Ovary (tissue), 9 donors: ENCODE measurements around the gene ADGRV1. TPM values are rescaled to one million over a fixed set of nuclear protein-coding genes. Genes with fewer than 3 reads are reported as not detected.

Experiments
- DNase-seq, 5 donors: peaks; one replicate each; pipeline ENCODE4 v3.0.0-alpha.2; 2019 to 2020
- H3K27ac ChIP-seq, 2 donors: fragments of 200-600 bp; one replicate each; pipeline versions ENCODE4 v1.5.1 to v1.8.0; 2019 to 2022
- H3K27me3 ChIP-seq: fragments of 200-600 bp; one replicate; pipeline ENCODE4 v1.8.0; 2022
- H3K36me3 ChIP-seq: fragments of 200-600 bp; sonication (generic); one replicate; pipeline ENCODE4 v1.5.1; 2019
- H3K4me1 ChIP-seq: one replicate; pipeline ENCODE4 v1.8.1; 2013; ENCODE audit warnings: mild to moderate bottlenecking, moderate library complexity; ENCODE audit not compliant: insufficient read depth
- H3K4me3 ChIP-seq: fragments of 200-600 bp; sonication (generic); one replicate; pipeline ENCODE4 v1.5.1; 2017
- H3K9me3 ChIP-seq, 2 donors: fragments of 200-600 bp in 1 of 2; sonication (generic) in 1 of 2; one replicate each; pipeline versions ENCODE4 v1.5.1 to v1.8.1; 2013 to 2019; ENCODE audit warnings: mild to moderate bottlenecking in 1 of 2, moderate library complexity in 1 of 2
- EP300 ChIP-seq: sonication (generic); formaldehyde crosslinking; IDR thresholded peaks from one replicate; pipeline ENCODE4 v1.6.1; 2017; ENCODE audit warnings: antibody characterized with exemption
- POLR2A ChIP-seq: fragments of 450-650 bp; IDR thresholded peaks from one replicate; pipeline ENCODE4 v1.6.1; 2017; ENCODE audit warnings: antibody characterized with exemption, mild to moderate bottlenecking, moderate library complexity
- WGBS, 3 donors: extraction: QIAGEN DNeasy Blood & Tissue Kit in 1 of 3; methylation state at CpG; one replicate each; pipeline versions ENCODE4 v1.1.5 to v1.1.7; 2013 to 2017; 5-methylcytosine and 5-hydroxymethylcytosine counted together
- intact Hi-C, 4 donors: fragments of 100-400 bp; cut with DNase I; formaldehyde crosslinking; loops; one replicate each; pipeline versions ENCODE4 v1.11.0 to v1.15.1; 2022 to 2023
- polyA plus RNA-seq, 2 donors: library from polyadenylated mRNA; stranded (reverse); fragments of 200-250 nt in 1 of 2; fragments of 350-450 nt in 1 of 2; fragmentation: Illumina TruSeq in 1 of 2; extraction: RNeasy Lipid Tissue Mini Kit (QIAGEN cat#74804) in 1 of 2; gene quantifications; one replicate each; pipeline ENCODE4 v1.2.3, GENCODE V29; 2013 to 2014
- total RNA-seq, 7 donors: library from RNA; depleted of rRNA in 2 of 7; stranded (reverse); fragments of >200 nt in 2 of 7; fragmentation: NEBNext Ultra II Directional in 3 of 7; extraction: Animal tissue kit (Norgen Biotek cat#: 25700) in 3 of 7; gene quantifications; one replicate each; pipeline versions ENCODE4 v1.1.0 to v1.2.4, GENCODE V29; 2016 to 2023
- TF ChIP-seq, protein P1 (sequence below), 3 donors: fragments of 450-650 bp in 2 of 3; fragments of 200-600 bp in 1 of 3; IDR thresholded peaks; one replicate each; pipeline versions ENCODE4 v1.5.1 to v1.8.0; 2016 to 2022; ENCODE audit warnings: antibody characterized with exemption in 3 of 3, mild to moderate bottlenecking in 1 of 3
- donor health status: DM: no; HTN: no; CAD: no; lungs with moderate emphysema.
- donor health status: DM: no; HTN: no; CAD: no.
- donor health status: Bipolar disorder and iron deficiency.
- donor health status: DM: yes; HTN: yes; CAD: no.
- donor health status: DM: no; HTN: no; CAD: no.
- donor health status: DM: yes; HTN: yes; CAD: no.

The ADGRV1 gene
- total and polyA plus RNA-seq, 9 donors = 0.21 to 2.7 (median 1.1) TPM

- Histone ChIP-seq H3K27ac (no peak overlapping the region), H3K36me3 (no peaks in the 10 kb centered on the region), H3K9me3 (no peaks in the 10 kb centered on the region), H3K27me3 (no peaks in the 10 kb centered on the region), H3K4me1 (no peaks in the 10 kb centered on the region), H3K4me3 (no peak overlapping the region)
- DNase-seq = no peak
- TF ChIP-seq EP300 (no peak), POLR2A (no peak)
- TF ChIP-seq, protein P1, sequence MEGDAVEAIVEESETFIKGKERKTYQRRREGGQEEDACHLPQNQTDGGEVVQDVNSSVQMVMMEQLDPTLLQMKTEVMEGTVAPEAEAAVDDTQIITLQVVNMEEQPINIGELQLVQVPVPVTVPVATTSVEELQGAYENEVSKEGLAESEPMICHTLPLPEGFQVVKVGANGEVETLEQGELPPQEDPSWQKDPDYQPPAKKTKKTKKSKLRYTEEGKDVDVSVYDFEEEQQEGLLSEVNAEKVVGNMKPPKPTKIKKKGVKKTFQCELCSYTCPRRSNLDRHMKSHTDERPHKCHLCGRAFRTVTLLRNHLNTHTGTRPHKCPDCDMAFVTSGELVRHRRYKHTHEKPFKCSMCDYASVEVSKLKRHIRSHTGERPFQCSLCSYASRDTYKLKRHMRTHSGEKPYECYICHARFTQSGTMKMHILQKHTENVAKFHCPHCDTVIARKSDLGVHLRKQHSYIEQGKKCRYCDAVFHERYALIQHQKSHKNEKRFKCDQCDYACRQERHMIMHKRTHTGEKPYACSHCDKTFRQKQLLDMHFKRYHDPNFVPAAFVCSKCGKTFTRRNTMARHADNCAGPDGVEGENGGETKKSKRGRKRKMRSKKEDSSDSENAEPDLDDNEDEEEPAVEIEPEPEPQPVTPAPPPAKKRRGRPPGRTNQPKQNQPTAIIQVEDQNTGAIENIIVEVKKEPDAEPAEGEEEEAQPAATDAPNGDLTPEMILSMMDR (IDR thresholded peaks at IDR 0.05) = no peak
- intact Hi-C loops = no loop called here
Observed at GRCh38 chr5:90962481-90962880, 403.9 kb downstream of the ADGRV1 start.

DNA sequence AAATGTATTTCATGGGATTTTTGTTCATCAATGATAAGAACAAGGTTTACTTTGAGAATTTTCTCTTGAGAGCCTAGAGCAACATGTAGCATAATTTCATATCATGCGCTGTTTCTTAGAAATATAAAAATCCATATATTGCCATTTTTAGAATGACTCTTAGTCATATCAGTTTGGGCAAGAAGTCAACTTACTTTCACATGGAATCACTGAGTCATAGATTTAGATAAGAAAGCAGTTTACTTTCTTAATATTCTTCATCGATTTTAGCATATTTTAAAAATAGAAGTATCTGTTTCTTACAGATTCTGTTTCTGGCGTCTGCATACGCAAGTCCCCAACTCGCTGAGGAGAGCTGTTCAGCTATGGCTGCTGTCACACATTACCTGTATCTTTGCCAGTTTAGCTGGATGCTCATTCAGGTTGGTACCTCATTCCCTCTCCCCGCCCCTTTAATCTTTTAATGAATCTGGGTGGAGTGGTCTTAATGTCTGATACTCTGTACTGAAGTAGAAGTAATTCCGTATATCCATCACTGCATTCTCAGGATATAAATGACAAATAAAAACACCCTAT, 406.6 kb downstream of the ADGRV1 start:
- no peak for DNase-seq
- no peaks in the 10 kb centered on the region for H3K36me3 ChIP-seq
- H3K27me3 ChIP-seq = no peaks in the 10 kb centered on the region
- intact Hi-C loops = no loop called here
- H3K4me1 ChIP-seq = no peaks in the 10 kb centered on the region
- peaks cover 0 to 7% of the 10 kb centered on the region in 2 donors for H3K9me3 ChIP-seq
- H3K27ac ChIP-seq = no peak overlapping the region
- no peak for TF ChIP-seq POLR2A
- TF ChIP-seq, protein P1 (IDR thresholded peaks at IDR 0.05) = no peak
- H3K4me3 ChIP-seq = no peak overlapping the region
- 86 to 89% (median 87%) methylated on average over 7 of the region's 7 CpGs for WGBS, 3 donors

- H3K9me3 ChIP-seq = peaks cover 0 to 7% of the 10 kb centered on the region in 2 donors
- H3K27me3 ChIP-seq = no peaks in the 10 kb centered on the region
- no peaks in the 10 kb centered on the region for H3K36me3 ChIP-seq
- no peak overlapping the region for H3K27ac ChIP-seq
- WGBS, 3 donors = 43 to 49% (median 45%) methylated on average over 2 of the region's 2 CpGs
- H3K4me1 ChIP-seq = no peaks in the 10 kb centered on the region
- TF ChIP-seq, protein P1 (IDR thresholded peaks at IDR 0.05) = no peak
- TF ChIP-seq EP300 (no peak), POLR2A (no peak)
- no peak overlapping the region for H3K4me3 ChIP-seq
- no peak for DNase-seq
- intact Hi-C loops = no loop called here
Observed at GRCh38 chr5:90967443-90967842, 408.8 kb downstream of the ADGRV1 start.

- no peak overlapping the region for H3K27ac ChIP-seq
- H3K36me3 ChIP-seq = no peaks in the 10 kb centered on the region
- no peak for DNase-seq
- TF ChIP-seq, protein P1 (IDR thresholded peaks at IDR 0.05) = no peak
- TF ChIP-seq POLR2A (no peak), EP300 (no peak)
- peaks cover 0 to 7% of the 10 kb centered on the region in 2 donors for H3K9me3 ChIP-seq
- WGBS, 3 donors = 58 to 65% (median 63%) methylated on average over 4 of the region's 4 CpGs
- H3K4me3 ChIP-seq = no peak overlapping the region
- H3K4me1 ChIP-seq = no peaks in the 10 kb centered on the region
- intact Hi-C loops = no loop called here
- H3K27me3 ChIP-seq = no peaks in the 10 kb centered on the region
Observed at GRCh38 chr5:90967851-90968250, 409.3 kb downstream of the ADGRV1 start.
